Measurements from ENCODE around the gene BTBD8. TPM values are rescaled to one million over a fixed set of nuclear protein-coding genes. Genes with fewer than 3 reads are reported as not detected.

BTBD8 gene
- total RNA-seq, 4 donors from 2014 or later: 1.4 to 6.7 (median 6.4) TPM

DNA sequence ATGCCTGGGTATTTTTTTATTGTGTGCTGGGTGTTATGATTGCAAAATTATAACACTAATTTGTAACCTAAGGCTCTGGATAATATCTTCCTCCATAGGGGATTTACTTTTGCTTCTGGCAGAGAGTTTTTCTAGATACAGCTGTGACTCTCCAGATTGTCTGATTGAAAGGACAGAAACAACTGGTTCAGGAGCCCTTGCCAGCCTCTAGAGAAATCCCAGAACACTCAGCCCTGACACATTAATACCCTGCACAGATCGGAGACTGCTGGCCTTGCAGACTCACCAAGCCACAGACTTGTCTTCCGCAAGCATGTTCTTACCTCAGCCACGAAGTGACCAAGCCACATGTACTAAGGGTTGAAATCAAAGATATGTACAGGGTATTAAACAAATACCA, 148.3 kb downstream of the BTBD8 start:
- intact Hi-C loops (cut with DNase I; ENCODE audit: low total_unique reads): no loop called here
- Histone ChIP-seq H3K27ac (no peak overlapping the region), H3K9me3 (no peaks in the 10 kb centered on the region), H3K4me1 (no peaks in the 10 kb centered on the region), H3K27me3 (no peaks in the 10 kb centered on the region), H3K36me3 (no peaks in the 10 kb centered on the region), H3K4me3 (no peak overlapping the region)
- TF ChIP-seq, protein P1, sequence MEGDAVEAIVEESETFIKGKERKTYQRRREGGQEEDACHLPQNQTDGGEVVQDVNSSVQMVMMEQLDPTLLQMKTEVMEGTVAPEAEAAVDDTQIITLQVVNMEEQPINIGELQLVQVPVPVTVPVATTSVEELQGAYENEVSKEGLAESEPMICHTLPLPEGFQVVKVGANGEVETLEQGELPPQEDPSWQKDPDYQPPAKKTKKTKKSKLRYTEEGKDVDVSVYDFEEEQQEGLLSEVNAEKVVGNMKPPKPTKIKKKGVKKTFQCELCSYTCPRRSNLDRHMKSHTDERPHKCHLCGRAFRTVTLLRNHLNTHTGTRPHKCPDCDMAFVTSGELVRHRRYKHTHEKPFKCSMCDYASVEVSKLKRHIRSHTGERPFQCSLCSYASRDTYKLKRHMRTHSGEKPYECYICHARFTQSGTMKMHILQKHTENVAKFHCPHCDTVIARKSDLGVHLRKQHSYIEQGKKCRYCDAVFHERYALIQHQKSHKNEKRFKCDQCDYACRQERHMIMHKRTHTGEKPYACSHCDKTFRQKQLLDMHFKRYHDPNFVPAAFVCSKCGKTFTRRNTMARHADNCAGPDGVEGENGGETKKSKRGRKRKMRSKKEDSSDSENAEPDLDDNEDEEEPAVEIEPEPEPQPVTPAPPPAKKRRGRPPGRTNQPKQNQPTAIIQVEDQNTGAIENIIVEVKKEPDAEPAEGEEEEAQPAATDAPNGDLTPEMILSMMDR (IDR thresholded peaks at IDR 0.05): no peak
- TF ChIP-seq EP300 (IDR thresholded peaks at IDR 0.05; ENCODE audit: low read depth) (no peak), POLR2A (IDR thresholded peaks at IDR 0.05) (no peak), POLR2AphosphoS5 (IDR thresholded peaks at IDR 0.05) (no peak)
- 25 to 77% methylated on average over 2 to 3 of the region's 3 CpGs for WGBS, 2 donors (ENCODE audit: low coverage in 1 of 2)
- no peak for DNase-seq
- in situ Hi-C loops (cut with MboI; ENCODE audit: low pct_ligation_motif_present in 1 of 4, low pct_unique_long_range_greater_than_20kb in 1 of 4, low sequenced_read_pairs in 3 of 4): no loop called here

- intact Hi-C loops (cut with DNase I; ENCODE audit: low total_unique reads) (no loop called here), in situ Hi-C loops (cut with MboI; ENCODE audit: low pct_ligation_motif_present in 1 of 4, low pct_unique_long_range_greater_than_20kb in 1 of 4, low sequenced_read_pairs in 3 of 4) (no loop called here)
- no peaks in the 10 kb centered on the region for H3K27me3 ChIP-seq
- H3K36me3 ChIP-seq: no peaks in the 10 kb centered on the region
- no peak for DNase-seq
- TF ChIP-seq, protein P1 (IDR thresholded peaks at IDR 0.05): no peak
- no peak for TF ChIP-seq POLR2A (IDR thresholded peaks at IDR 0.05)
- TF ChIP-seq POLR2AphosphoS5 (IDR thresholded peaks at IDR 0.05): no peak
- no peak for TF ChIP-seq EP300 (IDR thresholded peaks at IDR 0.05; ENCODE audit: low read depth)
- no peak overlapping the region for H3K27ac ChIP-seq
- no peak overlapping the region for H3K4me3 ChIP-seq
- WGBS, 2 donors (ENCODE audit: low coverage in 1 of 2): 92 to 100% methylated on average over 1 of the region's 1 CpG
- H3K4me1 ChIP-seq: no peaks in the 10 kb centered on the region
- no peaks in the 10 kb centered on the region for H3K9me3 ChIP-seq
Observed at GRCh38 chr1:92230736-92231135, 150.6 kb downstream of the BTBD8 start.

Other genes starting within 250 kb of the BTBD8 start
- 100 to 1,000 TPM in 1 of 4 donors, 10 to 100 TPM in 3; 32.9 to 138 (median 58.8) TPM for gene TGFBR3, start 194.2 kb upstream of the BTBD8 start, total RNA-seq
- gene BRDT, start 130.9 kb upstream of the BTBD8 start, total RNA-seq: not detected
- under 1 TPM in 1 of 4 donors, not detected in 3; 0.41 TPM for gene EPHX4, start 50.4 kb upstream of the BTBD8 start, total RNA-seq
- gene SETSIP, start 4.9 kb upstream of the BTBD8 start, total RNA-seq: not detected
- gene C1orf146, start 137.6 kb downstream of the BTBD8 start, total RNA-seq: not detected
- gene GLMN, start 218.6 kb downstream of the BTBD8 start, total RNA-seq: 1 to 10 TPM; 2.4 to 8.7 (median 4.1) TPM
- 10 to 100 TPM in 2 of 4 donors, 1 to 10 TPM in 2; 3.2 to 37.8 (median 11.7) TPM for gene RPAP2, start 218.7 kb downstream of the BTBD8 start, total RNA-seq

Data from transverse colon (tissue), 4 donors.